Suprapubic skin (tissue), 4 donors: ENCODE measurements around the gene JADE3. TPM values are rescaled to one million over a fixed set of nuclear protein-coding genes. Genes with fewer than 3 reads are reported as not detected.

ENCODE experiments used
- DNase-seq, 2 donors: peaks; one replicate each; pipeline ENCODE4 v3.0.0-alpha.2; 2019; ENCODE audit warnings: low spot score in 2 of 2
- H3K27ac ChIP-seq: fragments of 200-600 bp; sonication (generic); one replicate; pipeline ENCODE4 v1.5.1; 2019
- H3K27me3 ChIP-seq: fragments of 200-600 bp; sonication (generic); one replicate; pipeline ENCODE4 v1.5.1; 2019
- H3K36me3 ChIP-seq: fragments of 200-600 bp; sonication (generic); one replicate; pipeline ENCODE4 v1.5.1; 2019
- H3K4me1 ChIP-seq: fragments of 200-600 bp; sonication (generic); one replicate; pipeline ENCODE4 v1.5.1; 2019
- H3K4me3 ChIP-seq: fragments of 200-600 bp; sonication (generic); one replicate; pipeline ENCODE4 v1.5.1; 2019; ENCODE audit warnings: mild to moderate bottlenecking
- H3K9me3 ChIP-seq: fragments of 200-600 bp; sonication (generic); one replicate; pipeline ENCODE4 v1.5.1; 2019
- CTCF ChIP-seq, 2 donors: fragments of 200-600 bp in 1 of 2; fragments of 450-650 bp in 1 of 2; sonication (generic) in 1 of 2; IDR thresholded peaks; one replicate each; pipeline ENCODE4 v1.5.1; 2016 to 2019; ENCODE audit warnings: antibody characterized with exemption in 2 of 2, mild to moderate bottlenecking in 1 of 2, moderate library complexity in 1 of 2
- EP300 ChIP-seq: sonication (generic); formaldehyde crosslinking; IDR thresholded peaks from one replicate; pipeline ENCODE4 v1.6.1; 2017; ENCODE audit warnings: antibody characterized with exemption
- POLR2A ChIP-seq, 2 donors: fragments of 450-650 bp; IDR thresholded peaks; one replicate each; pipeline ENCODE4 v1.6.1; 2017; ENCODE audit warnings: antibody characterized with exemption in 2 of 2, mild to moderate bottlenecking in 2 of 2, moderate library complexity in 2 of 2
- POLR2AphosphoS5 ChIP-seq, 3 donors: sonication (generic); formaldehyde crosslinking; IDR thresholded peaks; one replicate each; pipeline ENCODE4 v1.6.1; 2017; ENCODE audit warnings: antibody characterized with exemption in 3 of 3
- WGBS: methylation state at CpG from one replicate; pipeline ENCODE4 v1.1.5; 2018; 5-methylcytosine and 5-hydroxymethylcytosine counted together
- total RNA-seq, 4 donors: library from RNA; depleted of rRNA; stranded (reverse); fragments of >200 nt; gene quantifications; one replicate each; pipeline ENCODE4 v1.1.0, GENCODE V29; 2016

JADE3 gene
- total RNA-seq, 4 donors from 2014 or later, result 3.6 to 6.2 (median 5.1) TPM

GRCh38 chrX:46916273-46916672 is 4.1 kb downstream of the JADE3 start:
- TF ChIP-seq CTCF (IDR thresholded peaks at IDR 0.05), result no peak
- TF ChIP-seq POLR2AphosphoS5 (IDR thresholded peaks at IDR 0.05), result no peak
- TF ChIP-seq POLR2A (IDR thresholded peaks at IDR 0.05), result no peak

GRCh38 chrX:46917622-46918021 is 5.4 kb downstream of the JADE3 start:
- TF ChIP-seq POLR2AphosphoS5 (IDR thresholded peaks at IDR 0.05) (no peak), EP300 (no peak), POLR2A (IDR thresholded peaks at IDR 0.05) (no peak), CTCF (IDR thresholded peaks at IDR 0.05) (no peak)
- peaks cover 9% of the 10 kb centered on the region for H3K4me1 ChIP-seq
- no peak overlapping the region for H3K27ac ChIP-seq
- no peak for DNase-seq
- H3K9me3 ChIP-seq, result no peaks in the 10 kb centered on the region
- WGBS, result 95% methylated on average over 1 of the region's 1 CpG
- no peaks in the 10 kb centered on the region for H3K36me3 ChIP-seq
- no peak overlapping the region for H3K4me3 ChIP-seq
- H3K27me3 ChIP-seq, result no peaks in the 10 kb centered on the region

More at GRCh38 chrX:46916273-46916672, 4.1 kb downstream of the JADE3 start:
- Histone ChIP-seq H3K4me3 (no peak overlapping the region), H3K27me3 (no peaks in the 10 kb centered on the region), H3K36me3 (no peaks in the 10 kb centered on the region), H3K4me1 (peaks cover 9% of the 10 kb centered on the region), H3K9me3 (no peaks in the 10 kb centered on the region), H3K27ac (no peak overlapping the region)
- DNase-seq, result no peak
- WGBS, result 68% methylated on average over 2 of the region's 2 CpGs

- Histone ChIP-seq H3K36me3 (no peaks in the 10 kb centered on the region), H3K9me3 (no peaks in the 10 kb centered on the region), H3K27me3 (no peaks in the 10 kb centered on the region), H3K27ac (no peak overlapping the region), H3K4me1 (peaks cover 9% of the 10 kb centered on the region), H3K4me3 (no peak overlapping the region)
- no peak for DNase-seq
- 100% methylated on average over 1 of the region's 1 CpG for WGBS
- TF ChIP-seq POLR2AphosphoS5 (IDR thresholded peaks at IDR 0.05), result no peak
- TF ChIP-seq CTCF (IDR thresholded peaks at IDR 0.05), result no peak
- no peak for TF ChIP-seq POLR2A (IDR thresholded peaks at IDR 0.05)
- no peak for TF ChIP-seq EP300
Measured at GRCh38 chrX:46918434-46918833, 6.2 kb downstream of the JADE3 start.

- DNase-seq, result no peak
- Histone ChIP-seq H3K27ac (no peak overlapping the region), H3K4me3 (no peak overlapping the region), H3K9me3 (no peaks in the 10 kb centered on the region), H3K4me1 (no peaks in the 10 kb centered on the region), H3K27me3 (no peaks in the 10 kb centered on the region), H3K36me3 (no peaks in the 10 kb centered on the region)
- no peak for TF ChIP-seq EP300
- no peak for TF ChIP-seq POLR2A (IDR thresholded peaks at IDR 0.05)
- TF ChIP-seq POLR2AphosphoS5 (IDR thresholded peaks at IDR 0.05), result no peak
- 62% methylated on average over 4 of the region's 4 CpGs for WGBS
Measured at GRCh38 chrX:46920235-46920634, 8.0 kb downstream of the JADE3 start.

- Histone ChIP-seq H3K36me3 (no peaks in the 10 kb centered on the region), H3K4me1 (no peaks in the 10 kb centered on the region), H3K4me3 (no peak overlapping the region), H3K27ac (no peak overlapping the region), H3K27me3 (no peaks in the 10 kb centered on the region), H3K9me3 (no peaks in the 10 kb centered on the region)
- TF ChIP-seq CTCF (IDR thresholded peaks at IDR 0.05) (no peak), POLR2AphosphoS5 (IDR thresholded peaks at IDR 0.05) (no peak), EP300 (no peak), POLR2A (IDR thresholded peaks at IDR 0.05) (no peak)
- 91% methylated on average over 1 of the region's 1 CpG for WGBS
- no peak for DNase-seq
Measured at GRCh38 chrX:46922611-46923010, 10.4 kb downstream of the JADE3 start.

GRCh38 chrX:46927718-46928117 is 15.5 kb downstream of the JADE3 start:
- no peak overlapping the region for H3K4me3 ChIP-seq
- H3K27me3 ChIP-seq, result no peaks in the 10 kb centered on the region
- TF ChIP-seq POLR2AphosphoS5 (IDR thresholded peaks at IDR 0.05) (no peak), CTCF (IDR thresholded peaks at IDR 0.05) (no peak), EP300 (no peak), POLR2A (IDR thresholded peaks at IDR 0.05) (no peak)
- no peaks in the 10 kb centered on the region for H3K4me1 ChIP-seq
- no peak overlapping the region for H3K27ac ChIP-seq
- H3K36me3 ChIP-seq, result no peaks in the 10 kb centered on the region
- H3K9me3 ChIP-seq, result no peaks in the 10 kb centered on the region
- WGBS, result 90% methylated on average over 3 of the region's 3 CpGs
- no peak for DNase-seq
